LHCN-M2 (cell line): Measurements from ENCODE around the gene LRRC4C. TPM values are rescaled to one million over a fixed set of nuclear protein-coding genes. Genes with fewer than 3 reads are reported as not detected.
A peak's percentile ranks its signal among the peaks of the same experiment; 100 is the strongest.
"Not testable (repeated sequence)": the region's sequence is repeated elsewhere in the genome, so short reads cannot be mapped to it uniquely, and the experiment has no call there.

ENCODE experiments used
- DNase-seq: peaks from one replicate; pipeline ENCODE4 v3.0.0-alpha.2; 2012; ENCODE audit warnings: low read depth
- total RNA-seq: library from RNA; depleted of rRNA; stranded (reverse); fragments of >200 nt; gene quantifications from 2 replicates; pipeline ENCODE4 v1.2.3, GENCODE V29; 2014

LRRC4C gene
- total RNA-seq, 1 experiment from 2014 or later, result not detected

DNA sequence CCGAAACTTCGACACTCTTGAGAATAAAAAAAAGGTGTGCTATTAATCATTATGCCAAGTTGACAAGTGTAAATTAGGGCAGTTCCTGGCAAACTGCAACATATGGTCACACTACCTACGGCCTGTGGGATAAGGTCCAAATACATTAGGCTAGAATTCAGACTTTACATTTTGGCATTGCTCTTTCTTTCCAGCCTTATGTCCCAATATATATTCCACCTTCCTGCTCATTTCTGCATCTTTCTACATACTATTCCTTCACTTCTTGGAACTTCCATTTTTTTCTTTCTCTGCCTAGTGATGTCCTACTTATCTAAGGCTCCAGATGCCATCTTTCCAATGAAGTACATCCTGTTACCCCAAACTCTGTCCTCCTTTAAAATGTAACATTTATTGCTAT is 577.2 kb downstream of the LRRC4C start:
- DNase-seq, result no peak

DNA sequence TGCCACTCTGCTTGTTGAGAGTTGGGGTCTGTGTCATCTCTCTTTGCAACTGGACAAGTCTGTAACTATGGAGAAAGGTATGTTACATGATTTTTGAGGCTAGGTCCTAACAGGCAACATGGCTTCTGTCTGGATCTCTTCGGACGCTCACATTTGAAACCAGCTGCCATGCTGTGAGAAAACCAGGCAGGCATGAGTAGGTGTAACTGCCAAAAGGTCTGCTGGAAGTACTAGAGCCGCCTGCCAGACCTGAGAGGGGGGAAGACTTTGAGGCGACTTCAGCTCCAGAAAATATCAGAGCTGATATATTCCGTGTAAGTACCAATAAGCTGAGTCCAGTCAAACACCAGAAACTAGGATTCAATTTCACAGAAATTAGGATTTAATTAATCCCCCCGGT is 579.5 kb downstream of the LRRC4C start:
- no peak for DNase-seq

DNA sequence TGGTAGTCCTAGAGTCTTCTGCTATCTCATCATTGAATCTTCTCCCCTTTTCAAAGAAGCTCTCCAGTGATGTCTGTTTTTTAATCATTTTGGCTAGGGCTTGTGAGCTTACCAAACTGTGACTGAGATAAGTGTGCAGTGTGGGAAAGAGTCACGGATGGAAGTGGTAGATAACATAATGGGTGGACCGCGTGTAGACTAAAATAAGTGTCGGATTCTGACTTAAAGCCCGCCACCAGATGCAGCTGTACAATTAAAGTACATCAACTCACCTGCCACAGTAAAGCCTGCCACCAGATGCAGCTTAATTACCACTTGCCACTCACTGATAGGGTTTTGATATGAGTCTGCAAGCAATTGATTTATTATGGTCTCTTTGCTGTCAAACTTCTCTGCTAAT is 581.5 kb downstream of the LRRC4C start:
- no peak for DNase-seq

GRCh38 chr11:40877256-40877655 is 582.2 kb downstream of the LRRC4C start:
- DNase-seq, result no peak

DNA sequence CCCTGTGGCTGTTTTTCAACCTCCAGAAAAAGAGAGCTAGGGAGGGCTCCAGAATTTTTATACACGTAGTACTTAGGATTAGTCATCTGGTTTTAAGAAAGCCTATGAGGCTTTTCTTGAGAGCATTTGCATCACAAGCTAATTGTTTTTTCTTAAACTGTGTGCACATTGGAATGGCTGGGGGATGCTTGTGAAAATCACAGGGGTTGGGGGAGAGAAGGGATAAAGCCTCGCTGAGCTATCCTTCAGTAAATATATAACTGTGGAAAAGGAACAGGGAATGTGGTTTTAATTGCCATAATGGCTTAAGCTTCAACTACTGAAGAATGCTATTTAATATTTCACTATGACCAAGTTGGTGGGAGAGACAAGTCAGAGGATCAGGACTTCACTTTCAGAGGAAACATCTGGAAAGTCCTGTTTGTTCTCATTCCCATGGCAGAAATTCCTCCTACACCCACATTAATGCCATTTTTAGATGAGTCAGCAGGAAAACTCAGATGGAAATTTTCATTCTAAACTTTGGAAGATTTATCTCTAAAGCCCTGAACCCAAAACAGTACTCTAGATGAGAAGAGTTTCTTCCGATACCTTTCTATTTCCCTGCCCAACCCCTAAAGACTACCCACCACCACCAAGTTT is 591.3 kb downstream of the LRRC4C start:
- no peak for DNase-seq

GRCh38 chr11:40857754-40858153 is 601.7 kb downstream of the LRRC4C start:
- DNase-seq, result not testable (repeated sequence)

DNA sequence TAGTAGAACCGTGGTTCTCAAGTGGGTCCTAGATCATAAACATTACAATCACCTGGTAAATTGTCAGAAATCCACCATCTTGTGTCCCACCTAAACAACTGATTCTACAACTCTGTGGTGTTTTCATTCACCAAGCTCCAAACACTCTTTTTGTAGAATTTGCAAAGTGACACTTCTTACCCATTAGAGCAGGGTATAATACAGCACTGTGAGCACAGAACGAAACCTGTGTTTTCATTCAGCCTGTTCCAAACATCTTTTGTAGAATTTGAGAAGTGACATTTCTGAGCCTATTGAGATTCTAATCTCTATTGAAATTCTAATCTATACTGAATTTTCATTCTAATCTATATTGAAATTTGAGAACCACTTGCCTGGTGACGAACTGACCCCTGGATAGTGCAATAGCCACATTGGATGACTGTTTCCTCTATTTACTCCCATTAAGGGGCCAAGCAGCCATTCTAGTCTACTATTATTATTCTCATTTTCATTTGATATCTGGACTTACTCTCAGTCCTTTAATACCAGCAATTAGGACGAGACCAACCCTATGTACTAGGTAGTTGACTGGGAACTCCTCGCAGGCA is 616.6 kb downstream of the LRRC4C start:
- DNase-seq, result no peak

- no peak for DNase-seq
These were observed 618.2 kb downstream of the LRRC4C start for GRCh38 chr11:40841231-40841630.

DNA sequence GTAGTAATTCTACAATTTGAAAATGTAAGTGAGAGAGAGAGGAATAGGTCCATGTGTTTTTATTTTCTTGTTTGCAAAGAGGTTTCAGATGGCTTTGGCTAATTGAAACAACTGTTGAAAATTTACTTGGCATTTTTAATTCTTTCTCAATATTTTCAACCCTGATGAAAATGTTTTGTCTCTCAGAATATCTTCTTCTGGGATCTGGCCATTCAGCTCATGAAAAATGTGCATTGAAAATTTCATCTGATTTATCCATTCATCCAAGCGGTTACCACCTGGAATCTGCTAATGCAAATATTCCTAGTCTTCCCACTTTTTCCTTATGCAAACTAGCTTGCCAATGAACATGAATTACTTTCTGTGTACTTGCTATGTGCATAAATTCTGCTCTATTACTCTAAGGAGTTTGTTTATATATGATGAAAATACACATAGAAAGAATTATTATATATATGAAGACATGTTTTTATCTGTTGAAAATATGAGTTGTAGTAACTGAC is 621.2 kb downstream of the LRRC4C start:
- no peak for DNase-seq

- no peak for DNase-seq
These were observed 632.3 kb downstream of the LRRC4C start for GRCh38 chr11:40827116-40827515.

GRCh38 chr11:40826601-40827000 is 632.9 kb downstream of the LRRC4C start:
- DNase-seq, result no peak

- no peak for DNase-seq
These were observed 634.1 kb downstream of the LRRC4C start for GRCh38 chr11:40825201-40825834.

- DNase-seq, result no peak
These were observed 640.2 kb downstream of the LRRC4C start for GRCh38 chr11:40819230-40819629.

- DNase-seq, result no peak
These were observed 642.5 kb downstream of the LRRC4C start for GRCh38 chr11:40816976-40817375.

DNA sequence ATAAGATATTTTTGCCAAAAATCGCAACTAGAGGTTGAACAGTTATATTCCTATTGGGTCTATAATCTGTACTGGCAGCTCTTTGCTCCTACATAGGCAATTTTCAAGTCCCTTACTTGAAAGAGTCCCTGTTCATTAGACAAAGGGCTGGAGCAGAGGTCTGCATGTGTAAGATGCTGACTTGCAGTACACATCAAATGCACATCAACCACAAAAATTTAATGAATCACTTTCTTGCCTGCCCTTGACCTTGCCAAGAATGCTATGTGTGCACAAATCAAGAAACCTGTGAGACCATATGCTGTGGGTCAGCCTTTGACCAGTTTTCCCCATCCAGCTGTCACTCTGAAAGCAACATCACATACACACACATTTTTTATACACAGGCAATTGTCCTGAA is 661.5 kb downstream of the LRRC4C start:
- peak; percentile 0 for DNase-seq

GRCh38 chr11:40787224-40787623 is 672.2 kb downstream of the LRRC4C start:
- DNase-seq, result no peak

GRCh38 chr11:40763046-40763445 is 696.4 kb downstream of the LRRC4C start:
- DNase-seq, result no peak

- no peak for DNase-seq
These were observed 700.1 kb downstream of the LRRC4C start for GRCh38 chr11:40759341-40759740.

DNA sequence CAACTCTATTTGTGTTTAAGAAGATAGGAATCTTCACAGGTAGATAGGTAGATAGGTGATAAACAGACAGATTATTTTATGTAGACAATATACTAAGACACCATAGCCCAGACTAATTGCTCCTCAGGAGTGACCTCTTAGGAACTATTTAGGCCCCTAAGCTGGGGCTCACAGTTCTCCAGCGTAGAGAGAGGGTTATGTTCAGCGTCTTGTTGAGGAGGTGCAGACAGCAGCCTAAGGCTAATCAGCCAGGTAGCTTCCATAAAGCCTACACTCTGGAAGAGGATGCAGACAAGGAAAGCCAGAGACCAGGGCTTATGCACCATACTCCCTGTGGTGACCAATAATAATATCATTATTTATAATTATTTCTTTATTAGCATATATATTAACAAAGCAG is 705.2 kb downstream of the LRRC4C start:
- DNase-seq, result no peak

GRCh38 chr11:40746282-40746681 is 713.2 kb downstream of the LRRC4C start:
- DNase-seq, result no peak

DNA sequence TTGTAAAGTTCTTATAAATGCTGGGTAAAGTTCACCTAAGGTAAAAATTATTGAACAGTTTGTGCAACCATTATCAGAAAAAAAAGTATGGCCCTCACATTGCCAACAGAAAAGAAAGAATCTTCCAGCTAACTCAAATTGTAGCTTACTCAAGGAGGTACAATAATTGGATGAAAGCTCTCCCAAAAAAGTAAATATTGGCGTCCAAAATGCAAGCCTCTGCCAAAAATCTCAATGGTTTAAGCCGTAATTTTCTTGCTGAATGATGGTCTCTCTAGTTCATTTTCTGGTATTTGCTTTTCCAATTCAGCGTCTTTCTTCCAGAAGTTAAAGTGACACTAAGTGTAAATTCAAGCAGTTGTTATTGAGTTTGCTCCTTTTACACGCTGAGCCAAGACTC is 727.3 kb downstream of the LRRC4C start:
- DNase-seq, result no peak

- no peak for DNase-seq
These were observed 737.2 kb downstream of the LRRC4C start for GRCh38 chr11:40722179-40722795.
